ENCODE data around the gene PCDHGA1. TPM values are rescaled to one million over a fixed set of nuclear protein-coding genes. Genes with fewer than 3 reads are reported as not detected.

Gene PCDHGA1
- total and polyA plus RNA-seq, 9 of the 15 experiments (the other 6 are each of a cell fraction or from before 2014, with no cell fraction given), result 0.05 to 0.26 (median 0.18) TPM; not detected in 2

DNA sequence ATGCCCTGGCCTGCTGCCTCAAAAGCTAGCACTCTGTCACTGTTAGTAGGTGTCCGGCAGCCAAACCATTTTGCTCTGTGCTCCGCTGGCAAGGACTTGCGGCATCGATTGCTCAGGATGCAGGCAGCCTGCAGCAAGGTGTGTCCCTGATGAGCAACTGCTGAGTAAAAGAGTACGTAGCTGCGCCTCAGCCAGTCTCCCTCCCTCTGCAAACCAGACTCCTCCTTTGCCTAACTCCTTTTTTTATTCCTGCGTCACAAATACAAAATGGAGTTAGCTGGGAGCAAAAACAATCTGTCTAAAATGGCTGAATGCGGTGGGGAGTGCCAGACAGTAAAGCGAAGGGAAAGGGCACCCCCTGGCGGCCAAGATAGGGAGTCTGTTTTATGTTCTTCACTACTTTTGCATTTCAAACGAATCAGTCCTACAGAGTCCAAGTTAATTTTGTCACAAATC, 227.4 kb downstream of the PCDHGA1 start (continued):
- TF ChIP-seq, protein P1, sequence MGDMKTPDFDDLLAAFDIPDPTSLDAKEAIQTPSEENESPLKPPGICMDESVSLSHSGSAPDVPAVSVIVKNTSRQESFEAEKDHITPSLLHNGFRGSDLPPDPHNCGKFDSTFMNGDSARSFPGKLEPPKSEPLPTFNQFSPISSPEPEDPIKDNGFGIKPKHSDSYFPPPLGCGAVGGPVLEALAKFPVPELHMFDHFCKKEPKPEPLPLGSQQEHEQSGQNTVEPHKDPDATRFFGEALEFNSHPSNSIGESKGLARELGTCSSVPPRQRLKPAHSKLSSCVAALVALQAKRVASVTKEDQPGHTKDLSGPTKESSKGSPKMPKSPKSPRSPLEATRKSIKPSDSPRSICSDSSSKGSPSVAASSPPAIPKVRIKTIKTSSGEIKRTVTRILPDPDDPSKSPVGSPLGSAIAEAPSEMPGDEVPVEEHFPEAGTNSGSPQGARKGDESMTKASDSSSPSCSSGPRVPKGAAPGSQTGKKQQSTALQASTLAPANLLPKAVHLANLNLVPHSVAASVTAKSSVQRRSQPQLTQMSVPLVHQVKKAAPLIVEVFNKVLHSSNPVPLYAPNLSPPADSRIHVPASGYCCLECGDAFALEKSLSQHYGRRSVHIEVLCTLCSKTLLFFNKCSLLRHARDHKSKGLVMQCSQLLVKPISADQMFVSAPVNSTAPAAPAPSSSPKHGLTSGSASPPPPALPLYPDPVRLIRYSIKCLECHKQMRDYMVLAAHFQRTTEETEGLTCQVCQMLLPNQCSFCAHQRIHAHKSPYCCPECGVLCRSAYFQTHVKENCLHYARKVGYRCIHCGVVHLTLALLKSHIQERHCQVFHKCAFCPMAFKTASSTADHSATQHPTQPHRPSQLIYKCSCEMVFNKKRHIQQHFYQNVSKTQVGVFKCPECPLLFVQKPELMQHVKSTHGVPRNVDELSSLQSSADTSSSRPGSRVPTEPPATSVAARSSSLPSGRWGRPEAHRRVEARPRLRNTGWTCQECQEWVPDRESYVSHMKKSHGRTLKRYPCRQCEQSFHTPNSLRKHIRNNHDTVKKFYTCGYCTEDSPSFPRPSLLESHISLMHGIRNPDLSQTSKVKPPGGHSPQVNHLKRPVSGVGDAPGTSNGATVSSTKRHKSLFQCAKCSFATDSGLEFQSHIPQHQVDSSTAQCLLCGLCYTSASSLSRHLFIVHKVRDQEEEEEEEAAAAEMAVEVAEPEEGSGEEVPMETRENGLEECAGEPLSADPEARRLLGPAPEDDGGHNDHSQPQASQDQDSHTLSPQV (IDR thresholded peaks at IDR 0.05), result peak; percentile 81
- TF ChIP-seq RAD21 (CRISPR knock-in tag; conservative IDR thresholded peaks at IDR 0.05 in 1 of 2, IDR thresholded peaks at IDR 0.05 in 1 of 2) (peak; percentile 61 to 71), GTF2A2 (tag; IDR thresholded peaks at IDR 0.05) (0 out of 2 replicates have a peak, but pooled peaks have one; percentile 23), KLF13 (tag; IDR thresholded peaks at IDR 0.05; ENCODE audit: borderline replicate concordance, low read depth) (0 out of 2 replicates have a peak, but pooled peaks have one; percentile 25), ZNF146 (CRISPR knock-in tag; IDR thresholded peaks at IDR 0.05; ENCODE audit: unreplicated experiment) (peak; percentile 7)
- TF ChIP-seq, protein P2, sequence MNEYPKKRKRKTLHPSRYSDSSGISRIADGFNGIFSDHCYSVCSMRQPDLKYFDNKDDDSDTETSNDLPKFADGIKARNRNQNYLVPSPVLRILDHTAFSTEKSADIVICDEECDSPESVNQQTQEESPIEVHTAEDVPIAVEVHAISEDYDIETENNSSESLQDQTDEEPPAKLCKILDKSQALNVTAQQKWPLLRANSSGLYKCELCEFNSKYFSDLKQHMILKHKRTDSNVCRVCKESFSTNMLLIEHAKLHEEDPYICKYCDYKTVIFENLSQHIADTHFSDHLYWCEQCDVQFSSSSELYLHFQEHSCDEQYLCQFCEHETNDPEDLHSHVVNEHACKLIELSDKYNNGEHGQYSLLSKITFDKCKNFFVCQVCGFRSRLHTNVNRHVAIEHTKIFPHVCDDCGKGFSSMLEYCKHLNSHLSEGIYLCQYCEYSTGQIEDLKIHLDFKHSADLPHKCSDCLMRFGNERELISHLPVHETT (CRISPR knock-in tag; conservative IDR thresholded peaks at IDR 0.05 in 1 of 2, IDR thresholded peaks at IDR 0.05 in 1 of 2), result peak in 1 of 2 experiments; percentile 68; a peak in 1 of 4 replicates
- TF ChIP-seq, protein P3, sequence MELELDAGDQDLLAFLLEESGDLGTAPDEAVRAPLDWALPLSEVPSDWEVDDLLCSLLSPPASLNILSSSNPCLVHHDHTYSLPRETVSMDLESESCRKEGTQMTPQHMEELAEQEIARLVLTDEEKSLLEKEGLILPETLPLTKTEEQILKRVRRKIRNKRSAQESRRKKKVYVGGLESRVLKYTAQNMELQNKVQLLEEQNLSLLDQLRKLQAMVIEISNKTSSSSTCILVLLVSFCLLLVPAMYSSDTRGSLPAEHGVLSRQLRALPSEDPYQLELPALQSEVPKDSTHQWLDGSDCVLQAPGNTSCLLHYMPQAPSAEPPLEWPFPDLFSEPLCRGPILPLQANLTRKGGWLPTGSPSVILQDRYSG (tag; conservative IDR thresholded peaks at IDR 0.05; ENCODE audit: low read depth), result peak; percentile 69; the same call in 1 of the 2 replicates
- TF ChIP-seq, protein P4, sequence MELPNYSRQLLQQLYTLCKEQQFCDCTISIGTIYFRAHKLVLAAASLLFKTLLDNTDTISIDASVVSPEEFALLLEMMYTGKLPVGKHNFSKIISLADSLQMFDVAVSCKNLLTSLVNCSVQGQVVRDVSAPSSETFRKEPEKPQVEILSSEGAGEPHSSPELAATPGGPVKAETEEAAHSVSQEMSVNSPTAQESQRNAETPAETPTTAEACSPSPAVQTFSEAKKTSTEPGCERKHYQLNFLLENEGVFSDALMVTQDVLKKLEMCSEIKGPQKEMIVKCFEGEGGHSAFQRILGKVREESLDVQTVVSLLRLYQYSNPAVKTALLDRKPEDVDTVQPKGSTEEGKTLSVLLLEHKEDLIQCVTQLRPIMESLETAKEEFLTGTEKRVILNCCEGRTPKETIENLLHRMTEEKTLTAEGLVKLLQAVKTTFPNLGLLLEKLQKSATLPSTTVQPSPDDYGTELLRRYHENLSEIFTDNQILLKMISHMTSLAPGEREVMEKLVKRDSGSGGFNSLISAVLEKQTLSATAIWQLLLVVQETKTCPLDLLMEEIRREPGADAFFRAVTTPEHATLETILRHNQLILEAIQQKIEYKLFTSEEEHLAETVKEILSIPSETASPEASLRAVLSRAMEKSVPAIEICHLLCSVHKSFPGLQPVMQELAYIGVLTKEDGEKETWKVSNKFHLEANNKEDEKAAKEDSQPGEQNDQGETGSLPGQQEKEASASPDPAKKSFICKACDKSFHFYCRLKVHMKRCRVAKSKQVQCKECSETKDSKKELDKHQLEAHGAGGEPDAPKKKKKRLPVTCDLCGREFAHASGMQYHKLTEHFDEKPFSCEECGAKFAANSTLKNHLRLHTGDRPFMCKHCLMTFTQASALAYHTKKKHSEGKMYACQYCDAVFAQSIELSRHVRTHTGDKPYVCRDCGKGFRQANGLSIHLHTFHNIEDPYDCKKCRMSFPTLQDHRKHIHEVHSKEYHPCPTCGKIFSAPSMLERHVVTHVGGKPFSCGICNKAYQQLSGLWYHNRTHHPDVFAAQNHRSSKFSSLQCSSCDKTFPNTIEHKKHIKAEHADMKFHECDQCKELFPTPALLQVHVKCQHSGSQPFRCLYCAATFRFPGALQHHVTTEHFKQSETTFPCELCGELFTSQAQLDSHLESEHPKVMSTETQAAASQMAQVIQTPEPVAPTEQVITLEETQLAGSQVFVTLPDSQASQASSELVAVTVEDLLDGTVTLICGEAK (IDR thresholded peaks at IDR 0.05), result no peak
- TF ChIP-seq, protein P4 (CRISPR knock-in tag; IDR thresholded peaks at IDR 0.05), result no peak

Data from K562 (cell line).